ENCODE results near the gene HOXB7. TPM values are rescaled to one million over a fixed set of nuclear protein-coding genes. Genes with fewer than 3 reads are reported as not detected.

Gene HOXB7
- total RNA-seq, 1 donor from 2014 or later, result 0.30 TPM

DNA sequence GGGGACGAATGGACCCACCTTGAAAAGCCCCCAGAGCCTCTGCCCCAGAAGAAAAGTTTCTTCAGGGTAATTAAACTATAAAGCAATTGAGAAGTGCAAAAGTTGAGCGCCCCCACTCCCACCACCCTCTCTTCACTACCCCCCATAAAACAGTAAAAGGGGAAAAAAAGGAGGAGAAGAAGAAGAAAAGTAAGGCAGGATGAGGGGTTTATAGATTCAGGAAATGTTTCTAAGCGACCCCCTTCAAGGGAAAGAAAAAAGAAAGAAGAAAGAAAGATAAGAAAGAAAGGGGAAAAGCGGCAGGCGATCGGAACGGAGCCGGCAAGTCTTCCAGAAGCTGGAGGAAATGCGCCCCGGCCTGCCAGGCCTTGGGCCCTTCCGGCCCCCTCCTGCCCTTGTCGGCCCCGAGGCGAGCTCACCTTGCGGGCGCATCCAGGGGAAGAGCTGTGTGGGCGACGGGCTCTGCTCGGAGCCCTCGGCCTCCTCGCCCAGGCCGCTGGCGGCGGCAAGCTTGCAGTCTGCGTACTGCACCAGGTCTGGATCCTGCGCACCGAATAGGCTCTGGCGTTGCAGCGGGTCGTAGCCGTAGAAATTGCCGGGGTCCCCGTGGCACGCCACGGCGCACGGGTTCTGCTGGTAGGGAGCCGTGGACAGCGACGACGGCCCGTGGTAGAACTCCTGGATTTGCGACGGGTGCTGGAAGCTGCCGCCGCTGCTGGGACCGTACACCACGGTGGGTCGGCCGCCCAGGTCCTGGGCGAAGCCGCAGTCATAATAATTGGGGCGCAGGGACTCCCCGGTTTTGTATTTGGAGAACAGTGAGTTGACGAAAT lies 3.3 kb upstream of the HOXB7 start:
- Mint-ChIP-seq H3K4me3 (peak overlapping the region; percentile 55), H3K4me1 (peaks cover 46% of the 10 kb centered on the region), H3K9me3 (no peaks in the 10 kb centered on the region), H3K27ac (peak overlapping the region; percentile 83), H3K36me3 (ENCODE audit: low read depth) (peaks cover 7% of the 10 kb centered on the region), H3K27me3 (peaks cover 84% of the 10 kb centered on the region)
- peak; percentile 78 for DNase-seq
- intact Hi-C loops (cut with micrococcal nuclease), result loop anchor here (1.0 to 10.0 kb wide), 5 partner anchors 17 to 1351 kb away; partner anchors contain the start of genes DLX4 and IGF2BP1

DNA sequence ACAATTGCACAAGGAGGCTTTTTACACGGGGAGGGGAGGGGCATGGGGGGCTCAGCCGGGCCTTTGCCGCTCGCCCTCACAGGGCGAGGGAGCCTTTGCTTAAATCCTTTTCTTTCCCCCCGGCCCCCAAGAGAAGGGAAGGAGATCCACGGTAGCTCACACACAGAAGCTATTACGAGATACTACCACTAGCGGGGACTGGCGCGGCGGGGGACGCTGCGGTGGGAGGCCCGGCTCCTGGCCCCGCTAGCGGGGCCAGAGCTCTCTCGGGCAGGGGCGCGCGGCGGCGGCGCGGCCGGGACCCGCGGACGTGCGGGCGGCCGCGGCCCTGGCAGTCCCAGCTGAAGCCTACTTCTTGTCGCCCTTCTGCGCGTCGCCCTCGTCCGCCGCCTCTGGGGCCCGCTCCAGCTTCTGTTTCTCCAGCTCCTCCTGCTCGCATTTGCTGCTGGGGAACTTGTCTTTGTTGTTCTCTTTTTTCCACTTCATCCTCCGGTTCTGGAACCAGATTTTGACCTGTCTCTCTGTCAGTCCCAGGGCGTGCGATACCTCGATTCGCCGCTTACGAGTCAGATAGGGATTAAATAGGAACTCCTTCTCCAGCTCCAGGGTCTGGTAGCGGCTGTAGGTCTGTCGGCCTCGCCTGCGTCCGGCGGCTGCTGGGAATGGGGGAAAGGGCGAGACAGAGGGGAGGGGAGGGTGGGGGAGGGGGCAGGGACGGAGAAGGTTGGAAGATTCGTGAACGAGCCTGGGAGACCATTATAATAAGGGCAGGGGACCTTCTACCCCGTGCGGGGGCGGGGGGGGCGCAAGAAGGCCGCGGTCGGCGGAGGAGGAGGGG lies 2.3 kb upstream of the HOXB7 start:
- H3K4me3 Mint-ChIP-seq, result peak overlapping the region; percentile 83
- peaks cover 82% of the 10 kb centered on the region for H3K27me3 Mint-ChIP-seq
- H3K4me1 Mint-ChIP-seq, result peaks cover 40% of the 10 kb centered on the region
- no peaks in the 10 kb centered on the region for H3K9me3 Mint-ChIP-seq
- peak; percentile 83 for DNase-seq
- peak overlapping the region; percentile 48 for H3K27ac Mint-ChIP-seq
- intact Hi-C loops (cut with micrococcal nuclease), result loop anchor here (2.0 to 10.0 kb wide), 3 partner anchors 112 to 1352 kb away; partner anchors contain the start of genes DLX4 and IGF2BP1
- H3K36me3 Mint-ChIP-seq (ENCODE audit: low read depth), result peaks cover 7% of the 10 kb centered on the region

DNA sequence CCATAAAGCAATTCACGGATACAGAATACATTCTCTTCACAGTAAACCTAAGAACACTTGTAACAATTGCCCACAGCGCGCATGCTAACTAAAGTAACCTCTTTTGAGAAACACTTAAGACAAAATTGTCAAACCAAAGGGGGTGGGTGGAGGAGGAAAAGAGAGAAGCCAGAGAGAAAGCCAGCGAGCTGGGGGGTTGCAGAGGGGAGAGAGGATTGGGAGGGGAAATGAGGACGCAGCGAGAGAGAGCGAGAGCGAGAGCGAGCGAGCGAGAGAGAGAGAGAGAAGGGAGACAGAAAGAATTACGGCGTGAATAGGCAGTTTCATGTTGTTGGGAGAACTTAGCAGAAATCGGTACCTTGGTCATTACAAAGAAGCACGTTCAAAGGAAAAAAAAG lies 1.6 kb upstream of the HOXB7 start:
- peak overlapping the region; percentile 18 for H3K27ac Mint-ChIP-seq
- peaks cover 81% of the 10 kb centered on the region for H3K27me3 Mint-ChIP-seq
- H3K36me3 Mint-ChIP-seq (ENCODE audit: low read depth), result peaks cover 7% of the 10 kb centered on the region
- intact Hi-C loops (cut with micrococcal nuclease), result loop anchor here (2.0 to 10.0 kb wide), 3 partner anchors 112 to 1352 kb away; partner anchors contain the start of genes DLX4 and IGF2BP1
- DNase-seq, result no peak
- no peaks in the 10 kb centered on the region for H3K9me3 Mint-ChIP-seq
- H3K4me3 Mint-ChIP-seq, result peak overlapping the region; percentile 74
- H3K4me1 Mint-ChIP-seq, result peaks cover 40% of the 10 kb centered on the region

DNA sequence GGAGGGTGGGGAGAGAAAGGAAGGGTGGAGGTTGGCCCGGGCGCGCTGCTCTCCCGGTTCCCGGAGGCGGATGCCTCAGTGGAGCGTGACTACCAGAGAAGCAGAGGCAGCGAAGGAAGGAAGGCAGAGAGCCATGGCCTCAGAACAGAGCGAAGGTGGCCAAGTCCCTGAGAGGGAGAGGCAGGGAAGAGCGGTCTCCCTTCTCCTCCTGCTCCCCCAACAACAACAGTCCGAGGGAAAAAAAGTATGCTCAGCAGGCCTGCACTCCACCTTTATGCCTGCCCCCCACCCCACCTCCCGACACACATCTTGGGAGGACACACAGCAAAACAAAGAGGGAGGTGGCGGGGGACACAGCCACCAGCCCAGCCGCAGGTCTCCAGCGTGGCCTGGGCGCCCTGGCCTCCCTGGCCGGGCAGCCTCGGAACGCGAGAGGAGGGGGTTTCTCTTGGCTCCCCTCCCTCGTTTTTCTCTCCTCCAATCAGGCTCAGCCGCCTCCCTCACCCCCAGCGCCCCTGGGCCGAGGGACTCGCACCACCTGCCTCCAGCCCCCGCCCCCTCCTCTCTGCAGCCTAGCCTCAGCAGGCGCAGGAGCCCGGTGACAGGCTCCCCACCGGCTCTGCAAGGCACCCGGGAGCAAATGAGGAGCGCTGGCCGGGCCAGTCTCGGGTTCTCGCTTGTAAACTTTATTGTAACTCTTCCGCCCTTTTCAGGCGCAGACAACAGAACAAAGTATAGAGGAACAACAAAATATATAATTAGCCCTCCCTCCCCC lies 1.1 kb upstream of the HOXB7 start:
- Mint-ChIP-seq H3K36me3 (ENCODE audit: low read depth) (peaks cover 7% of the 10 kb centered on the region), H3K27me3 (peaks cover 80% of the 10 kb centered on the region), H3K27ac (peak overlapping the region; percentile 46), H3K9me3 (no peaks in the 10 kb centered on the region), H3K4me1 (peaks cover 34% of the 10 kb centered on the region), H3K4me3 (peak overlapping the region; percentile 89)
- intact Hi-C loops (cut with micrococcal nuclease), result loop anchor here (2.0 to 10.0 kb wide), 4 partner anchors 15 to 1353 kb away; partner anchors contain the start of genes DLX4 and IGF2BP1
- DNase-seq, result peak; percentile 72

DNA sequence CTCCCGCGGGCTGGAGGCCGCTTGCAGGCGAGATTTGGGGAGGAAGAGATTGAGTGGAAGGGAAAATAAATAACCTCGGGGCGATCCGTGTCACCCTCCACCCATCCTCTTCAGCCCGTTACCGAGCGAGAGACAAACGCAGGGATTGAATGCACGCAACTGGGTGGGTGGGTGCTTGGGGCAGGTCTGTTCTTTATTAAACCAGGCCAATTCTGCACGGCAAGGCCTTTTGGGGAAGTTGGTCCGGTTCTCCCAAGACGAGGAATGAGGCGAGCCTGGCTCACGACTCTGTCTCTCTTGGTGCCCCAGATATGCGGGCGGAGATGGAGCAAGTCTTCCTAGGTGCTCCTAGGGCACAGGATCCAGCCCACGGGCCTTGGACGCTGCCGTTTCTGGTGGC lies 396 bp upstream of the HOXB7 start:
- intact Hi-C loops (cut with micrococcal nuclease), result loop anchor here (2.0 to 10.0 kb wide), 3 partner anchors 14 to 1354 kb away; partner anchors contain the start of genes DLX4 and IGF2BP1
- Mint-ChIP-seq H3K4me3 (peak overlapping the region; percentile 89), H3K9me3 (no peaks in the 10 kb centered on the region), H3K4me1 (peaks cover 32% of the 10 kb centered on the region), H3K27me3 (peaks cover 80% of the 10 kb centered on the region), H3K36me3 (ENCODE audit: low read depth) (peaks cover 7% of the 10 kb centered on the region), H3K27ac (peak overlapping the region; percentile 56)
- no peak for DNase-seq

GRCh38 chr17:48609759-48610281 lies 997 bp downstream of the HOXB7 start:
- H3K27ac Mint-ChIP-seq, result no peak overlapping the region
- DNase-seq, result no peak
- H3K4me1 Mint-ChIP-seq, result peaks cover 30% of the 10 kb centered on the region
- peaks cover 75% of the 10 kb centered on the region for H3K27me3 Mint-ChIP-seq
- H3K36me3 Mint-ChIP-seq (ENCODE audit: low read depth), result peaks cover 6% of the 10 kb centered on the region
- H3K9me3 Mint-ChIP-seq, result no peaks in the 10 kb centered on the region
- H3K4me3 Mint-ChIP-seq, result peak overlapping the region; percentile 89
- intact Hi-C loops (cut with micrococcal nuclease), result loop anchor here (2.0 to 10.0 kb wide), 3 partner anchors 13 to 1355 kb away; partner anchors contain the start of genes DLX4 and IGF2BP1

- no peak for DNase-seq
- H3K27me3 Mint-ChIP-seq, result peaks cover 76% of the 10 kb centered on the region
- no peaks in the 10 kb centered on the region for H3K9me3 Mint-ChIP-seq
- intact Hi-C loops (cut with micrococcal nuclease), result no loop called here
- H3K4me3 Mint-ChIP-seq, result peak overlapping the region; percentile 89
- H3K36me3 Mint-ChIP-seq (ENCODE audit: low read depth), result peaks cover 6% of the 10 kb centered on the region
- H3K4me1 Mint-ChIP-seq, result peaks cover 28% of the 10 kb centered on the region
- H3K27ac Mint-ChIP-seq, result no peak overlapping the region
Measured at GRCh38 chr17:48609033-48609432, 1.8 kb downstream of the HOXB7 start.

DNA sequence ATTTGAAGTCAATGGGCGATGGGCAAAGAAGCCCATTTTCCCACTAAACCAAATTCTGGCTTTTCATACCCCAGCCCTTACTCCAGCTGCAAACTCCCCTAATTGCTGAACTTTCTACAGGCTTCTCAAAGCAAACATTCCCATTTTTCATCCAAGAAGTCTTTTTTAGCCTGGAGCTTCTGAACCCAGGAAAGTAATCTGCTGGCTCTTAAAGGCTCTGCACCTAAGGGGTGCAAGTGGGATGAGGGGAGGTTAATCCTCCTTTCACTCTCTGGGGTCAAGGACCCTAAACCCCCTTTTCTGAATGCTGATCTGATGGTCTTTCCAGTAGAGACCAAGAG lies 2.4 kb downstream of the HOXB7 start:
- no peak for DNase-seq
- intact Hi-C loops (cut with micrococcal nuclease), result no loop called here
- Mint-ChIP-seq H3K4me3 (no peak overlapping the region), H3K27me3 (peaks cover 75% of the 10 kb centered on the region), H3K9me3 (no peaks in the 10 kb centered on the region), H3K36me3 (ENCODE audit: low read depth) (peaks cover 4% of the 10 kb centered on the region), H3K27ac (no peak overlapping the region), H3K4me1 (peaks cover 25% of the 10 kb centered on the region)

GRCh38 chr17:48606892-48607614 lies 3.8 kb downstream of the HOXB7 start:
- Mint-ChIP-seq H3K9me3 (no peaks in the 10 kb centered on the region), H3K4me1 (peaks cover 25% of the 10 kb centered on the region), H3K27me3 (peaks cover 79% of the 10 kb centered on the region), H3K36me3 (ENCODE audit: low read depth) (peaks cover 2% of the 10 kb centered on the region), H3K27ac (no peak overlapping the region), H3K4me3 (no peak overlapping the region)
- intact Hi-C loops (cut with micrococcal nuclease), result no loop called here
- no peak for DNase-seq

DNA sequence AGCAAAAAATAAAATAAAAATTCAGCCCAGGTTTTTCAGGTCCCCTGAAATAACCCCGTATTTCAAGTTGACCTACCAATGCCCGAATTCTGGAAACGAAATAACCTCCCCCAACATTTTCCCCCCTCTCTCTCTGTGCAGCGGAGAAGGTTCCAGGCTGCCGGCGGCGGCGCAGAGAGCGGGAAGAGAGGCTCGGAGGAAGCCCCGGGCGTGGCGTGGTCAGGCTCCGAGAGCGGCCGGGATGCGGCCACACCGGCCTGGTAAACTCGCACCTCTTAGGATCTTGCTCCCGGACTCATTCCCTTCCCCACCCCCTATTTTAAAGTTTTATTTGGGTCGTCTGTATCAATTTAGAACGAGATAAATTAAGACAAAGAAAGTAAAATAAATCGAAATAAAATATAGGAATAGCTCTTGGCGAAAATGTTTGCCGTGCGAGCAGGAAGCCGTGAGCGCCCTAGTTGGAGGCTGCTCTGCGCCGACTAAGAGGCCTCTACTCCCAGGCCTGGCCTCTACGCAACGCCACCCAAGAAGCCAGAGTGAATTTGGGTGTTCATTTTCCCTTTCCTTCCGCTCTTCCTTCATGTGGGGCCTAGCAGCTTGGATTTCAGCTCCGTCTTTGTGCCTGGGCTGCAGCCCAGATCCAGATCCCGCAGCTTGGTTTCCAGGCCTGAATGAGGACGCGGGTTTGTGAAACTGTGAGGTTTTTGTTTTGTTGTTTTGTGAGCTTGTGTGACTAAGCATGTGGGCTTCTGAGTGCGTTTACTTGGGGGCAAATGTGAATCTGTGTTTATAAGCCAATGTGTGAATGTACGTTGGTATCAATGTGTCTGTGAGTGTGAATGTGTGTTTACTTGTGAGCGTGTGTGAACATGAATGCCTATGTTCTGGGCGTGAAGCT lies 4.6 kb downstream of the HOXB7 start:
- H3K9me3 Mint-ChIP-seq, result no peaks in the 10 kb centered on the region
- peaks cover 23% of the 10 kb centered on the region for H3K4me1 Mint-ChIP-seq
- no peak overlapping the region for H3K27ac Mint-ChIP-seq
- intact Hi-C loops (cut with micrococcal nuclease), result no loop called here
- H3K27me3 Mint-ChIP-seq, result peaks cover 81% of the 10 kb centered on the region
- H3K4me3 Mint-ChIP-seq, result no peak overlapping the region
- DNase-seq, result no peak
- H3K36me3 Mint-ChIP-seq (ENCODE audit: low read depth), result peaks cover under 1% of the 10 kb centered on the region

- no peak for DNase-seq
- H3K36me3 Mint-ChIP-seq (ENCODE audit: low read depth), result no peaks in the 10 kb centered on the region
- no peak overlapping the region for H3K27ac Mint-ChIP-seq
- peaks cover 19% of the 10 kb centered on the region for H3K4me1 Mint-ChIP-seq
- H3K27me3 Mint-ChIP-seq, result peaks cover 82% of the 10 kb centered on the region
- H3K9me3 Mint-ChIP-seq, result no peaks in the 10 kb centered on the region
- no peak overlapping the region for H3K4me3 Mint-ChIP-seq
- intact Hi-C loops (cut with micrococcal nuclease), result no loop called here
Measured at GRCh38 chr17:48605409-48605919, 5.4 kb downstream of the HOXB7 start.

All from activated CD4-positive, alpha-beta T cell treated with anti-CD3 and anti-CD28 coated beads, Interleukin-2, amount 10 ng/mL, durations not matched to agents 24 days and 14 days (primary cell).